Hippocampal formation (tissue), 2 donors: Measurements from ENCODE around the gene ZMIZ1.

Source experiments
- DNase-seq, 2 donors: peaks; one replicate each; lab custom pipeline; 2025; lab: John Stamatoyannopoulos, UW

Gene ZMIZ1

GRCh38 chr10:79173582-79174262, 105.0 kb downstream of the ZMIZ1 start:
- no peak for DNase-seq

GRCh38 chr10:79176052-79176501, 107.3 kb downstream of the ZMIZ1 start:
- DNase-seq, result no peak

- DNase-seq, result no peak
These were observed 108.3 kb downstream of the ZMIZ1 start for GRCh38 chr10:79176949-79177602.

- no peak for DNase-seq
These were observed 109.4 kb downstream of the ZMIZ1 start for GRCh38 chr10:79178070-79178576.

GRCh38 chr10:79178614-79179163, 109.9 kb downstream of the ZMIZ1 start:
- DNase-seq, result no peak

- DNase-seq, result no peak
These were observed 110.6 kb downstream of the ZMIZ1 start for GRCh38 chr10:79179164-79179956.

- no peak for DNase-seq
These were observed 111.2 kb downstream of the ZMIZ1 start for GRCh38 chr10:79179957-79180309.

GRCh38 chr10:79180414-79181221, 111.9 kb downstream of the ZMIZ1 start:
- DNase-seq, result no peak

GRCh38 chr10:79181227-79181626, 112.5 kb downstream of the ZMIZ1 start:
- no peak for DNase-seq

GRCh38 chr10:79181698-79182521, 113.1 kb downstream of the ZMIZ1 start:
- DNase-seq, result no peak

GRCh38 chr10:79182781-79183467, 114.2 kb downstream of the ZMIZ1 start:
- DNase-seq, result no peak

GRCh38 chr10:79183468-79183865, 114.7 kb downstream of the ZMIZ1 start:
- DNase-seq, result no peak

GRCh38 chr10:79184145-79184625, 115.4 kb downstream of the ZMIZ1 start:
- no peak for DNase-seq

GRCh38 chr10:79184657-79185056, 115.9 kb downstream of the ZMIZ1 start:
- no peak for DNase-seq

- no peak for DNase-seq
These were observed 116.5 kb downstream of the ZMIZ1 start for GRCh38 chr10:79185067-79185774.

GRCh38 chr10:79185796-79186374, 117.1 kb downstream of the ZMIZ1 start:
- DNase-seq, result no peak

GRCh38 chr10:79186486-79187120, 117.8 kb downstream of the ZMIZ1 start:
- DNase-seq, result no peak
